ENCODE data around the gene UNC5B.
"Not testable (repeated sequence)": the region's sequence is repeated elsewhere in the genome, so short reads cannot be mapped to it uniquely, and the experiment has no call there.

UNC5B gene

GRCh38 chr10:71294091-71294561, 81.8 kb downstream of the UNC5B start:
- H3K4me3 ChIP-seq (ENCODE audit: control insufficient read depth, low read depth, low read length): no peak overlapping the region
- TF ChIP-seq CTCF (IDR thresholded peaks at IDR 0.05; ENCODE audit: control insufficient read depth, insufficient read depth, low read depth, low read length, missing control alignments): no peak
- DNase-seq (ENCODE audit: low read depth): no peak

DNA sequence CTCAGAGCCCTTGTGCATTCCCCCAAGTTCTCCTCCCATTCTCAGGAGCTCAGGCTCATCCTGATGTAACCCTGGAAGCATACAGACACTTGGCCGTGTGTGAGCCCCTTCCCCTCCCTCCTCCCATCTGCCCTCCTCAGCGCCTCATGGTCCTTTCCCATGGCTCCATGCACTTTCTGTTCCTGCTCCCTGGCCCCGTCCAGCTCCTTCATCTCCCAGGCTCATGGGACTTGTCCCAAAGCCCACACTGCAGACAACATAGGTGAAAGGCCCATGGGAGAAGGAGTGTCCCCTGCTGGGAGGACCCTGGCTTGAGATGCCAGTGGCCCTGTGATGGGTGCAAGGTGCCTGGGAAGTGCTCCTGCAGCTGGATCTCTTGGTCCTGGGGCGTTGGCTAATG, 82.5 kb downstream of the UNC5B start:
- DNase-seq (ENCODE audit: low read depth): no peak
- no peak for TF ChIP-seq CTCF (IDR thresholded peaks at IDR 0.05; ENCODE audit: control insufficient read depth, insufficient read depth, low read depth, low read length, missing control alignments)
- H3K4me3 ChIP-seq (ENCODE audit: control insufficient read depth, low read depth, low read length): no peak overlapping the region

GRCh38 chr10:71295641-71296040, 83.3 kb downstream of the UNC5B start:
- no peak for TF ChIP-seq CTCF (IDR thresholded peaks at IDR 0.05; ENCODE audit: control insufficient read depth, insufficient read depth, low read depth, low read length, missing control alignments)
- DNase-seq (ENCODE audit: low read depth): no peak
- no peak overlapping the region for H3K4me3 ChIP-seq (ENCODE audit: control insufficient read depth, low read depth, low read length)

GRCh38 chr10:71296086-71296485, 83.7 kb downstream of the UNC5B start:
- H3K4me3 ChIP-seq (ENCODE audit: control insufficient read depth, low read depth, low read length): no peak overlapping the region
- no peak for DNase-seq (ENCODE audit: low read depth)
- TF ChIP-seq CTCF (IDR thresholded peaks at IDR 0.05; ENCODE audit: control insufficient read depth, insufficient read depth, low read depth, low read length, missing control alignments): no peak

- not testable (repeated sequence) for H3K4me3 ChIP-seq (ENCODE audit: control insufficient read depth, low read depth, low read length); DNase-seq (ENCODE audit: low read depth)
Measured at GRCh38 chr10:71296811-71297210, 84.4 kb downstream of the UNC5B start.

DNA sequence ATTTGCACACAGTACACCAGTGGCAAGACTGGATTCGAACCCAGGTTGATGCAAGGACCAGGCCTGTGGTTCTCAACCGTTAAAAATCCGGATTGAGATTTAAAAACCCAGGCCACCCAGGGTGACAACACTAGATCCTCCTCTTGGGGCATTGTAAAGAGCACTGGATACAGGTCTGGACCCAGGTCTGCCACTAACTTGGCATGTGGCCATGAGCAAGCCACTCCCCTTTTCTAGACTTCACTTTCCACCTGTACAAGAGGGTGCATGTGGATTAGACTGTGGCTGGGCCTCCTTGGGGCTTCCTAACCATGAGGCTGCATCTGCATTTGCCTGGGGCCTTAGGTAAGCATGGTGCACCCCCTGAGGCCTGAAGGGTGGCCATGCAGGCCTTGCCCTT, 85.0 kb downstream of the UNC5B start:
- no peak for DNase-seq (ENCODE audit: low read depth)
- no peak for TF ChIP-seq CTCF (IDR thresholded peaks at IDR 0.05; ENCODE audit: control insufficient read depth, insufficient read depth, low read depth, low read length, missing control alignments)

DNA sequence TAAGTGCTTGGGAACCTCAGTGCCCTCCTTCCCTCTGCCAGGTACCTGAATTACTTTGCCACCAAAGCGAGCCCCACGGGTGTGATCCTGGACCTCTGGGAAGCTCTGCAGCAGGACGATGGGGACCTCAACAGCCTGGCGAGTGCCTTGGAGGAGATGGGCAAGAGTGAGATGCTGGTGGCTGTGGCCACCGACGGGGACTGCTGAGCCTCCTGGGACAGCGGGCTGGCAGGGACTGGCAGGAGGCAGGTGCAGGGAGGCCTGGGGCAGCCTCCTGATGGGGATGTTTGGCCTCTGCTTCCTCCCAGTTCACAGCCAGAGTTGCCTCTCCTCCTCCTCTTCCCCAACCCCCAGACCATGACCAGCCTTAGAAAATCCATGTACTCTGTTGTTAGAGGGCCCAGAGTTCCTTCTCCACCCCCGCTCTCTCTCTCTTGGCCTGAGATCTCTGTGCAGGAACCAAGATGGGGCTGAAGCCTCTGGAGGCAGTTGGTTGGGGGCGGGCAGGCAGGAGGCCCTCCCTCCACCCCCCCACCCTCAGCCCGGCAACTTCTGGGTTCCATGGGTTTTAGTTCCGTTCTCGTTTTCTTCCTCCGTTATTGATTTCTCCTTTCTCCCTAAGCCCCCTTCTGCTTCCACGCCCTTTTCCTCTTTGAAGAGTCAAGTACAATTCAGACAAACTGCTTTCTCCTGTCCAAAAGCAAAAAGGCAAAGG, 86.9 kb downstream of the UNC5B start:
- TF ChIP-seq CTCF (IDR thresholded peaks at IDR 0.05; ENCODE audit: control insufficient read depth, insufficient read depth, low read depth, low read length, missing control alignments): no peak
- DNase-seq (ENCODE audit: low read depth): no peak

More for the DNA sequence above, 85.0 kb downstream of the UNC5B start:
- H3K4me3 ChIP-seq (ENCODE audit: control insufficient read depth, low read depth, low read length): no peak overlapping the region

More for the DNA sequence above, 86.9 kb downstream of the UNC5B start:
- no peak overlapping the region for H3K4me3 ChIP-seq (ENCODE audit: control insufficient read depth, low read depth, low read length)
